OCI-LY1 (cell line): ENCODE measurements around the gene STX11.

Experiments used
- EZH2 ChIP-seq: fragments of 200-600 bp; sonication (generic), shearing (Covaris generic); IDR thresholded peaks from 2 replicates; pipeline ENCODE4 v1.8.0; 2017; ENCODE audit warnings: borderline replicate concordance, mixed run types, mild to moderate bottlenecking, antibody characterized with exemption, low read length, moderate library complexity, mixed read lengths
- TF ChIP-seq, protein P1 (sequence below): fragments of 200-600 bp; sonication (generic), shearing (Covaris generic); IDR thresholded peaks from 2 replicates; pipeline ENCODE4 v1.5.1; 2017; ENCODE audit warnings: mild to moderate bottlenecking, antibody characterized with exemption, low read length, moderate library complexity, mixed read lengths

- TF ChIP-seq, protein P1, sequence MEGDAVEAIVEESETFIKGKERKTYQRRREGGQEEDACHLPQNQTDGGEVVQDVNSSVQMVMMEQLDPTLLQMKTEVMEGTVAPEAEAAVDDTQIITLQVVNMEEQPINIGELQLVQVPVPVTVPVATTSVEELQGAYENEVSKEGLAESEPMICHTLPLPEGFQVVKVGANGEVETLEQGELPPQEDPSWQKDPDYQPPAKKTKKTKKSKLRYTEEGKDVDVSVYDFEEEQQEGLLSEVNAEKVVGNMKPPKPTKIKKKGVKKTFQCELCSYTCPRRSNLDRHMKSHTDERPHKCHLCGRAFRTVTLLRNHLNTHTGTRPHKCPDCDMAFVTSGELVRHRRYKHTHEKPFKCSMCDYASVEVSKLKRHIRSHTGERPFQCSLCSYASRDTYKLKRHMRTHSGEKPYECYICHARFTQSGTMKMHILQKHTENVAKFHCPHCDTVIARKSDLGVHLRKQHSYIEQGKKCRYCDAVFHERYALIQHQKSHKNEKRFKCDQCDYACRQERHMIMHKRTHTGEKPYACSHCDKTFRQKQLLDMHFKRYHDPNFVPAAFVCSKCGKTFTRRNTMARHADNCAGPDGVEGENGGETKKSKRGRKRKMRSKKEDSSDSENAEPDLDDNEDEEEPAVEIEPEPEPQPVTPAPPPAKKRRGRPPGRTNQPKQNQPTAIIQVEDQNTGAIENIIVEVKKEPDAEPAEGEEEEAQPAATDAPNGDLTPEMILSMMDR, result no peak
- TF ChIP-seq EZH2, result no peak
Measured at GRCh38 chr6:144220031-144220790, 69.9 kb downstream of the STX11 start.
